ENCODE data around the gene CCDC106. TPM values are rescaled to one million over a fixed set of nuclear protein-coding genes. Genes with fewer than 3 reads are reported as not detected.

CCDC106 gene
- total RNA-seq, 1 donor from 2014 or later: 17.9 TPM

- DNase-seq (ENCODE audit: low read depth): no peak
- TF ChIP-seq, protein P1, sequence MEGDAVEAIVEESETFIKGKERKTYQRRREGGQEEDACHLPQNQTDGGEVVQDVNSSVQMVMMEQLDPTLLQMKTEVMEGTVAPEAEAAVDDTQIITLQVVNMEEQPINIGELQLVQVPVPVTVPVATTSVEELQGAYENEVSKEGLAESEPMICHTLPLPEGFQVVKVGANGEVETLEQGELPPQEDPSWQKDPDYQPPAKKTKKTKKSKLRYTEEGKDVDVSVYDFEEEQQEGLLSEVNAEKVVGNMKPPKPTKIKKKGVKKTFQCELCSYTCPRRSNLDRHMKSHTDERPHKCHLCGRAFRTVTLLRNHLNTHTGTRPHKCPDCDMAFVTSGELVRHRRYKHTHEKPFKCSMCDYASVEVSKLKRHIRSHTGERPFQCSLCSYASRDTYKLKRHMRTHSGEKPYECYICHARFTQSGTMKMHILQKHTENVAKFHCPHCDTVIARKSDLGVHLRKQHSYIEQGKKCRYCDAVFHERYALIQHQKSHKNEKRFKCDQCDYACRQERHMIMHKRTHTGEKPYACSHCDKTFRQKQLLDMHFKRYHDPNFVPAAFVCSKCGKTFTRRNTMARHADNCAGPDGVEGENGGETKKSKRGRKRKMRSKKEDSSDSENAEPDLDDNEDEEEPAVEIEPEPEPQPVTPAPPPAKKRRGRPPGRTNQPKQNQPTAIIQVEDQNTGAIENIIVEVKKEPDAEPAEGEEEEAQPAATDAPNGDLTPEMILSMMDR (conservative IDR thresholded peaks at IDR 0.05; ENCODE audit: low read depth, low read length): no peak
- H3K4me3 ChIP-seq (ENCODE audit: low read depth, low read length): no peak overlapping the region
These were observed 21.6 kb downstream of the CCDC106 start for GRCh38 chr19:55669418-55670279.

DNA sequence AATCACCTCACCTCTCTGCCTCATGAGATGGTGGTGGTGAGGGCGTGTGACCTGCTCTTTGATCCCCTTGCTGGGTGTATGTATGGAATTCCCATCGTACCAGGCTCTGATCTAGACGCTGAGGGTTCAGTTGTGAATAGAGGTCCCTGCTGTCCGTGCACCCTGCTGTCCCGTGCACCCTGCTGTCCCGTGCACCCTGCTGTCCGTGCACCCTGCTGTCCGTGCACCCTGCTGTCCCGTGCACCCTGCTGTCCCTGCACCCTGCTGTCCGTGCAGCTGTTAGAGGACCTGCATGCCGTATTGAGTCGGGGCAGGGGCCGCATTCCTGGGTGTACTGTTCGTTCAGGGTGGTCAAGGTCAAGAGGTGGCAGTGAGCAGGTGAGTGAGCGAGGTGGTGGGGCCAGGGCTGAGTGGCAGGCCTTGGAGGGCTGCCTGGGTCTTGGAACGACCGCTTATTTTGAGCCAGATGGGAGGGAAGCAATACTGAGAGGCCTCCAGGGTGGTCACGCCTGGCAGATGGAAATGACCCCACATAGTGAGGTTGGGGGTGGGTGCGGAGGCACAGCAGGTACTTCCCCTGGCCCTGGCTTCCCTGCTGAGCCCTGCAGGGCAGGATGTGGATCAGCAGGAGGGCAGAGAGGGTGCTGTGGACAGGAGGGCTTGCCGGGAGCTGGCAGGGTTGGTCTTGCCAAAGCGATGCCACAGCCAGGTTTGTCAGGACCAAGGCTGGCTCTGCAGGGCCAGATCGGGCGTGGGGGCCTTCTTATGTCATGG lies 22.5 kb downstream of the CCDC106 start:
- DNase-seq (ENCODE audit: low read depth): no peak
- TF ChIP-seq, protein P1 (conservative IDR thresholded peaks at IDR 0.05; ENCODE audit: low read depth, low read length): no peak

DNA sequence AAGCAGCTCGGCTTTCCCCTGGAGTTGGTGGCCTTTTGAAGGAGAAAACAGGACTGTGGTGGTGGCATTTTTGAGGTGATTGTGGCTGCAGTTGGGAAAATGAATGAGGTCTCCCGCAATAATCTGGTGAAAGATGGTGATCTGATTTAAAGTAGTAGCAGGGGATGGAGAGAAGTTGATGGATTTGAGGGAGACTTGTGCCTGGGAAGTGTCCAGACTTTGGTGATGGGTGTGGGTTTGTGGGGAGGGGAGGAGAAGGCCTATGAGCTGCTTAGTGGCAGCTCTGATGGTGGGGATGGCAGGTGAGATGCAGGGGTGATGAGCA lies 23.0 kb downstream of the CCDC106 start:
- H3K4me3 ChIP-seq (ENCODE audit: low read depth, low read length): no peak overlapping the region
- TF ChIP-seq, protein P1 (conservative IDR thresholded peaks at IDR 0.05; ENCODE audit: low read depth, low read length): no peak
- no peak for DNase-seq (ENCODE audit: low read depth)

More for the DNA sequence above, 22.5 kb downstream of the CCDC106 start:
- no peak overlapping the region for H3K4me3 ChIP-seq (ENCODE audit: low read depth, low read length)

DNA sequence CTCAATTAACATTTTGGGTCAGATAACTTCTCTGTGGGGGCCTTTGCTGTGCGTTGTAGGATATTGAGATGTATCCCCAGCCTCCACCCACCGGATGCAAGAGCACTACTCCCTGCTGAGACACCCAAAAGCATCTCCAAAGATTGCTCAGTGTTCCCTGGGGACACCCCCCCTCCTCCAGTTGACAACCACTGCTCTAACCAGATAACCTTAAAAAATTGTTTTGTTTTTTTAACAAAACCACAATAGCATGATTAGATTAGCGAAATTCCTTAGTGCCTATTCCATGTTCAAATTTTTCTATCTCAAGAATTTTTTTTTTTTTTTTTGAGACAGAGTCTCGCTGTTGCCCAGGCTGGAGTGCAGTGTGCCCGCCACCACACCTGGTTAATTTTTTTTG lies 24.4 kb downstream of the CCDC106 start:
- TF ChIP-seq, protein P1 (conservative IDR thresholded peaks at IDR 0.05; ENCODE audit: low read depth, low read length): no peak
- H3K4me3 ChIP-seq (ENCODE audit: low read depth, low read length): no peak overlapping the region
- no peak for DNase-seq (ENCODE audit: low read depth)

DNA sequence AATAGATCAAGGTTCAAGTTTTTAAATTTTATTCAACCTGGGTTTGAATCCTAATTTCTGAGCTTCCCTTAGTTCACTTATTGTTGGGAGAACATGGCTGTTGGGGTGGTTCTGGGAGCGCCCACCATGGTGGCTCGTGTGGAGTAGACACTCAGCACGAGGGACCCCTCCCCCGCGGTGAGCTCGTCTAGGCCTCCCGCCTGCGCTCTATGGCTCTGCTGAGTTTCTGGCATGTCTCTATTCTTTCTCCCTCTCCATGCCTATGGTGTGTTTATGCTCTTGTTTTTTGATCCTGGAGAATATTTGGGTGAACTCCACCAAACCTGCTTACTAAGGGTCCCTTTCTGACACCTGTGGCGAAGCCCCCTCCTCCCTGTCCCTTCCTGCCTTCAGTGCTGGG lies 25.5 kb downstream of the CCDC106 start:
- TF ChIP-seq, protein P1 (conservative IDR thresholded peaks at IDR 0.05; ENCODE audit: low read depth, low read length): no peak
- no peak overlapping the region for H3K4me3 ChIP-seq (ENCODE audit: low read depth, low read length)
- DNase-seq (ENCODE audit: low read depth): no peak

DNA sequence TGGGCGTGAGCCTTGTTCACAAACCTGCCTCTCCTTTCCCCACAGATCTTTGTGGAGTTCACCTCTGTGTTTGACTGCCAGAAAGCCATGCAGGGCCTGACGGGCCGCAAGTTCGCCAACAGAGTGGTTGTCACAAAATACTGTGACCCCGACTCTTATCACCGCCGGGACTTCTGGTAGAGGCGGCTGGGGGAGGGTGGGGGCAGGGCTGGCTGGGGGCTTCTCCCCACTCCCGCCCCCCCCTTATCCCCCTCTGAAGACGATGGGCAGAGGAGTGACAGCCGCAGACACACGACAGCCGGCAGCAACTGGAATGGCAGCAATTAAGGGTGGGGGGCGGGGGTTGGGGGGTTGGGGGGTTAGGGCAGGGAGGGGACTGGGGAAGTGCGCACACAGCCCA lies 25.9 kb downstream of the CCDC106 start:
- TF ChIP-seq, protein P1 (conservative IDR thresholded peaks at IDR 0.05; ENCODE audit: low read depth, low read length): no peak
- no peak for DNase-seq (ENCODE audit: low read depth)
- no peak overlapping the region for H3K4me3 ChIP-seq (ENCODE audit: low read depth, low read length)

Measured in epithelial cell of proximal tubule (primary cell).